GM21390 (cell line): Measurements from ENCODE around the gene FERMT1.
A peak's percentile ranks its signal among the peaks of the same experiment; 100 is the strongest.

ENCODE experiments used
- ATAC-seq: cut with Tn5 transposase; IDR thresholded peaks from one replicate; pipeline ENCODE4 v1.9.1; 2021; ENCODE audit not compliant: unreplicated experiment

FERMT1 gene

GRCh38 chr20:6122873-6123648, at the start of gene FERMT1:
TSS of gene FERMT1 (minus strand) at chr20:6123030. CDS start at chr20:6119554, 3,476 bp downstream.
- peak; percentile 73 for ATAC-seq

DNA sequence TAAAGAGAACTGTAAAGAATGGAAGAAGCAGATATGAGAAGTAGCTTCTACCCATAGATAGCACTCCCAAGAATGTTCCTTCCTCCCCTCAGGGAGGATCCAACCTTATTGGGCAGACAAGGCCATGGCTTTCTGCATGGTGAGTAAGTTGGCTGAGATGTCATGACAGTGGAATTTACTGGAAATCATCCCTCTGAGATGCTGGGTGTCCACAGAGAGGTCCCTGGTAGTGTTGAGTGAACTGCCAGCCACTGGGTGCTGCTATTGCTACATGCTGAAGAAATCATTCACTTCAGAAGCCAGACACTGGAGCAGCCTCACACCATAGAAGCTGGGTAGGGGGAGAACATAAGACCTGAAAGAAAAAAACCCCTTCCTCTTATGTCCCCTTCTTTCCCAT, 46.4 kb upstream of the FERMT1 start:
- no peak for ATAC-seq

GRCh38 chr20:6168204-6168603, 45.4 kb upstream of the FERMT1 start:
- ATAC-seq: no peak

DNA sequence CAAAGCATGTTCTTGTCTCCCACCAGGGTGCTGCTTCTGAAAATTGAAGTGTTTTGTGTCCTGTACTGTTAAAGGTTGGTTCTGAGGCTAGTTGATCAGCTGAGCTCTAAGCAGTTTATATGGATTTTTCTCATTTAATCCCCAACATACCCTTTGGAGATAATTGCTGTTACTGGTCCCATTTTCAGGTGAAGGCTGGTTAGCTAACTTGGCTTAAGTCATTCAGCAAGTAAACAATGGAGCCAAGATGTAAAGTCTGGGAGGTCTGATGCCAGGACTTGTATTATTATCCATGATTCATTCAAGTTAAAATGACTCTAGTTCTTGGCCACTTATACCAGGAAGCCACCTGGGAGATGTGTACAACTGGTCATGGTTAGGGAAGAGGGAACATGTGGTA, 42.5 kb upstream of the FERMT1 start:
- ATAC-seq: no peak

DNA sequence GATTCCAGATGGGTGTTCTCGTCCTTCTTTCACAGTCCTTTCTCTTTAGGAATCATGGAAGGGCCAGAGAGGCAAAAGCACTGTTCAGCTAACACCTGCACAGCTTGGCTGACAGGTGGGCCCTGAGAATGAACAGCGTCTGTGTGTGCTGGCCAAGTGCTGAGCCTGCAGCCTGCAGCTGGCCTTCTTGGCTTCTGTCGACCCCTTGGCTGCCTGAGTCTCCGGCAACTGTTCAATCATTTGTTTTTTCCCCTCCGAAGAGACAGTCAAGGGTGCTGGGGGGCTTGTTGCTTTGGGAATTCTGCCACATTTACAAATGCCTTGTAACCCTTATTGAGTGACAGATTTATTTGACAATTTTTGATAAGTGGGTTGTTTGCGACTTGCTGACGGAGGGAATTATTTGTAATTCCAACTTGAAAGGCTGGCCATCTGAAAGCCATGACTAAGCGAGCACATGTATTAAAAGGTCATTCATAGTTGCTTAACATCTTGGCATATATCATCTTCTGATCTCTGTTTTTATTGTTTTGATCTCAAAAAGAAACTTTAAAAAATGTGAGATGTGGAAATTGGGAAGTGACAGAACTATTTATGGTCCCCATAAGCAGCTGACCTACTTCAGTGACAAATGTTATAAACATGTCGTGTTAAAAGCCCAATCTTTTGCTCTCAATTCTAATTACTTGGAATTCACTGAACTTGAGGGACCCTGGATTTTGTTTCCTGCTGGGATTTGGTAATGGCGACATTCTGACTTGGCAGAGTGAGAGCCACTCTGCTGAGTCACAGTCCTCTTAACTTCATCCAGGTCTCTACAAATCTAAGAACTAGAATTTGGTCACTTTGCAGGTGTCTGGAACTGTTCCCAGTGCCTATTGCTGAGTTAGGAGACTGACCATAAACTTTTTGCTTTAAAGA, 41.9 kb upstream of the FERMT1 start:
- no peak for ATAC-seq

DNA sequence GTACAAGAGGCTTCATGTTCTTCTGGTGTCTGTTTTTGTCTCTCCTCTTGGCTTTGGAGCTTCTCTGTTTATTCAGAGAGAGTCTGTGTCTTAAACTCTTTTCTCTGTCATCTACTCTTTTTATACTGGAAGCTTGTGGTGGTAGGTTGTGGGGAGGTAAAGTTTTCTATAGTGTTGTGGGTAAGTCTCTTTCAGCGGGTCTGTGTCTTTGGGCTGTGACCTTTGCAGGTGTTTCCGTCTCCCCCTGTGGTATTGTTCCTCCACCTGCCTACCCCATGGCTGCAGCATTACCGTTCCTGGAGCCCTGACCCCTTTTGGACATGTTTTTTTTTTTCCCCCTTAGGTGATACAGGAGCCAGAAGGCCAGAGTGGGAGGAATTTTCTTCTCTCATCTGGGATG, 37.9 kb upstream of the FERMT1 start:
- no peak for ATAC-seq

- ATAC-seq: no peak
These were observed 34.5 kb upstream of the FERMT1 start for GRCh38 chr20:6157345-6157744.

GRCh38 chr20:6152777-6153176, 29.9 kb upstream of the FERMT1 start:
- ATAC-seq: no peak

DNA sequence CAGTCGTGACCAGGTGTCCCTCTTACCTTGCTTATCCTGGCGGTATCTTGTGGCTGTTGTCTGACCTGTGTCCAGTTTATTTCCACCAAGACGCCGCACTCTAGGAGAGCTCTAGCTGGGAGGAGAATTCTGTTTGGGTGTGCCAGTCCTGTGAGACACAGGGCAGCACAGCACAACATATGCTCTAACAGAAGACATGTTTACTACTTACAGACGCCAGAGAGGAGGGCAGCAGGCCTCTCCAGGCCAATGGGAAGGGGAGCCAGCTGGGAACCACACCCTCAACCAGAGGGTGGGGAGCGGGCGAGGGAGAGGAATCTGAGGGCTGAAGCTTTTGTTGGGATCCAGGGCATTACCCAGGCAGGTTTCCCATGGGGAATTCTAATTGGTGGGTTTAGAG, 25.2 kb upstream of the FERMT1 start:
- no peak for ATAC-seq

DNA sequence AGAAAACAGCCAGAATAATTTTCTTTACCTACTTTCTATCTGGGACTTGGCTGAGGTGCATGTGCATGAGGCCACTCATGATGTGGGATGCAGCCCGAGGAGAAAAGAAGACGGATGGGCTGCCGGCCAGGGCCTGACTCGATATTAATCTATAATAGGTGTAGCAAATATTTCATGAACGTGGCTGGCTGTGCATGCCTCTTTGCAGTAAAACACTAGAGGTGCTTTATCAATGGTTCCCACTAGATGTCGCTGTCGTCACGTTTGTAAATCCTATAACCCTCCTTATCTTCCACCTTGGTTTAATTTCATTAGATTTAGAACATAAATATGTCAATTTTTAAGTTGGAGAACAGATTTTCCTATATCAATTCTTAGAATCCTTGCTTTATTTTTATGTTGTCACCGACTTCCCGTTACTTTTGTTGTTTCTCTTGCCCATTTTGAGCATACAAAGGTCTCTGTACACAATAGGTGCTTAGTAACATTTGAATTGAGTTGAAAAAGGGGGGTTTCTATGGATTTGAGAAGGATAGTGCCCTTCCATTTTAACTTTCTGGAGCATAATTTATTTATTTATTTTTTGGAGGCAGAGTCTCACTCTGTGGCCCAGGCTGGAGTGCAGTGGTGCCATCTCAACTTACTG, 19.6 kb upstream of the FERMT1 start:
- ATAC-seq: peak; percentile 81

GRCh38 chr20:6140947-6141346, 18.1 kb upstream of the FERMT1 start:
- ATAC-seq: no peak

DNA sequence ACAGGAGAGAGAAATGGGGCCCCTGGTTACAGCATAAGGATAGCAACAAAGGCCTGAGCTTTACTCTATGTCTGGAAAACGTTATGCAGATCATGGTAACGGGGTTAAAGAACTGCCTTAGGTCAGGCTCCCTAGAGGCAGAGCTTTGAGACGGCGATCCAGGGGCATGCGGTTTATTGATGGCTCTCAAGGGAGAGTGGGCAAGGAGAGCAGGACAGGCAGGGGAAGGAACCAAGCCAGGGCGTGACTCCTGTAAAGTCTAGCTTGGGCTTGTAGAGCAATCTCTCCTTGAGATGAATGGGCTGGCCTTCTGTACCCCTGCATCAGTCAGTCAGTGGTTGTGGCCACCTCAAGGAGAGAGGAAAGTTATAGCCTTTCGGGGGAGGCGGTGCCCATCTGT, 12.5 kb upstream of the FERMT1 start:
- no peak for ATAC-seq

- no peak for ATAC-seq
These were observed 11.8 kb upstream of the FERMT1 start for GRCh38 chr20:6134592-6134991.

DNA sequence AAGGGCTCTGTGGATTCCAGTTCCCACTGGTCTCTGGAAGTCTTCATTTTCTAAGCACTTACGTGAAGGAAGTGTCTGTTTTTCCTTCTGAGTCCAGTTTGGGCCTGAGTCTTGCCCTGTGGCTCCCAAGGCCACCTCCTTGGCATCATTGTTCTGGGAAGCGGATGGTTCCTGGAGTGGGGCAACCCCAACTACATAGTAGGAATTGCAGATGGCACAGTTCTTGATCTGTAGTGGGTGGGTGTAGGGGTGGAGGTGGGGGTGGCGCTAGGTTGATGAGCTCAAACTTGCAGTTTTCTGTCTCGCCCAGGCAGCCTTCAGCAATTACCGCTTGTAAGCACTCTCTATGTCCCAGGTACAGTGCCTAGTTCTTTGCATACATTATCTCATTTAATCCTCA, 7.2 kb upstream of the FERMT1 start:
- no peak for ATAC-seq

- ATAC-seq: no peak
These were observed 5.0 kb upstream of the FERMT1 start for GRCh38 chr20:6127825-6128224.

DNA sequence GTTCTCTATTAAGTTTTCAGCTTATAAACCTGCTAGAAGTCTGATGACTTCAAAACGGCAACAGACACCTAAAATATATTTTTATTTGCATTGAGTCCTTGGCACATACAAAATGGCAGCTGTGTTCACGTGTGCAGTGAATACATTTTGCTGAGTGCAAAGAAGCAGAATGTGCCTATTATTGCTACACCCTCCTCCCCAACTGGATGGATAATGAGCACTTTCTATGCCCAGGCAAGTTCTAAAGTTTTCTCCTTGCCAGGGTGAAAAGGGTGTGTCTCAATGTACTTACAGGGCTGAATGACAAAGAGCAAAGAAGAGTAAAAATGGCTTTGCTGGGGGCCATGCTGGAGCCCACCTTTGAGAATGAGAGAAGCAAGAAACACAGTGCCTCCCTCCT, 4.0 kb upstream of the FERMT1 start:
- no peak for ATAC-seq

DNA sequence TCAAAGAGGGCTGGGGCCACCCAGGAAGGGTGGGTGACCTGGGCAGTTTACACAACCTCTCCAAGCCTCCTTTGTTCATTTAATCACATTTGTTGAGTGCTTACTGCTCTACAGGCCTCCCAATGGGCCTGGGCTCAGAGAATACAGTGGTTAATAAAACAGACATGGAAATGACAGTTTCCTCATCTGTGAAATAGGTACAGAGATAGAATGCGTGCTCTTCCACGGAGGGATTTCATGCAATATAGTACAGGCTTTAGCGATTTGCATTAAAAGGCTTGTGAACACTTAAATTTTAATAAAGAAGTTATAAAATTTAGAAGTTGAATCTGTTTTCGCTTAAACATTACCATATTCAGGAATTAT, 802 bp upstream of the FERMT1 start:
- ATAC-seq: no peak

GRCh38 chr20:6122111-6122872, 538 bp downstream of the FERMT1 start:
- ATAC-seq: no peak

DNA sequence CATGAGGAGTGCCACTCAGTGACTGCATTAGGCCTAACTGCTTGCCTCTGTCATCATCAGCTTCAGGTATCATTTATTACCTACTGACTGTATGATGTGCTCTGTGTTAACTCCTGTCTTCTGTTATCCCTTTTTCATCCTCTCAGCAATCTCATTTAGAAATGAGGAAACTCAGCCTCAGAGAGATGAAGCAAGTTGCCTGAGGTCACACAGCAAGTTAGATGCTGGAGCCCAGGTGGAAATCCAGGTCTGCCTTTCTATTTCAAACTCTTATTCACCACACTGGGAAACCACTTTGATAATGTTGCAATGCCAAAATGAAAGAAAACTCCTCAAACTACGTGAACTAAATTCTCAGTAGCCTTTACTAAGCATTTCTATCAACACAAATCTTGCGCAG, 1.3 kb downstream of the FERMT1 start:
- ATAC-seq: no peak

DNA sequence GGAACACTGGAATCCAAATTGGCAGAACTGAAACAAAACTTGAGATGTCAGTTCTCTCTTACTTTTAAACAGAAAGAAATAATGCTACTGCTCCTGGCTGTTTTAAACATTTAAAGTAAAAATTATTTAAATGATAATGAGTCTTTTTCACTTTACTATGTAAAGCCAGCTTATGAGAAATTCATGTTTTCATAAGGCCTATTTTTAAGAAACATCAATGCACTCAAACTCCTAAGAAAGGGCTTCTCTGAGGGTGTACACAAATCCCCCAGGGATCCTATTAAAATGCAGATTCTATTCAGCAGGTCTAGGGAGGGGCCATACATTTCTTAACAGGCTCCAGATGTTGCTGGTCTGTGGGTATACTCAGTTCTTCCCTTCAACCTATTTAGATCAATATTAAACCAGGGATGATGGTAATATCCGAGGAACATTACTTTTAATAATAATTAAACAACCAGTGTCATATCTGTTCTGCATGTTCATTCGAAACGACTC, 2.3 kb downstream of the FERMT1 start:
- ATAC-seq: no peak

DNA sequence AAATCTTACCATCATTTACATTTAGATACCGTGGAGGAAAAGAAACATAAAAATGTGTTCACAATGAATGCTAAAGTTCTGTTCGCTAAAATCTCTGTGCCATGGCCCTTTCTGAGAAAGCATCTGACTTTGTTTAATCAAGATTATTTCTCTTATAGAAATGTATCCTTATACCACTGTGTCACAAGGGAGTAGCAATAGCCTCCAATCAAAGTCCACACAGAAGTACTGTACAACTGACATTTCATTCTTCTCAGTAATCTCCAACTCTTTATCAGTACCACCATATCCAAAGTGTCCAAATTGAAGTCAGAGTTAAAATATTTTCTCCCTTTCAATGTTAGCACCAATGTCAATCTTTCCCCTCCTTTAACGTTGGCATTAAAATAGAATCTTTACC, 6.1 kb downstream of the FERMT1 start:
- ATAC-seq: no peak
